Tibial nerve (tissue), 4 donors: Measurements from ENCODE around the gene DENND10. TPM values are rescaled to one million over a fixed set of nuclear protein-coding genes. Genes with fewer than 3 reads are reported as not detected.
A peak's percentile ranks its signal among the peaks of the same experiment; 100 is the strongest.

ENCODE experiments used
- DNase-seq, 2 donors: peaks; one replicate each; pipeline ENCODE4 v3.0.0-alpha.2; 2019; ENCODE audit warnings: low spot score in 2 of 2
- H3K27ac ChIP-seq, 4 donors: fragments of 200-600 bp; sonication (generic) in 3 of 4; one replicate each; pipeline ENCODE4 v1.5.1; 2017 to 2019; ENCODE audit warnings: mild to moderate bottlenecking in 1 of 4
- H3K27me3 ChIP-seq, 2 donors: fragments of 200-600 bp; sonication (generic) in 1 of 2; one replicate each; pipeline versions ENCODE4 v1.5.1 to v1.6.0; 2017 to 2019
- H3K36me3 ChIP-seq, 3 donors: fragments of 200-600 bp; sonication (generic); one replicate each; pipeline ENCODE4 v1.5.1; 2018 to 2019
- H3K4me1 ChIP-seq, 4 donors: fragments of 200-600 bp; sonication (generic) in 3 of 4; one replicate each; pipeline ENCODE4 v1.5.1; 2017 to 2019
- H3K4me3 ChIP-seq, 4 donors: fragments of 200-600 bp; sonication (generic) in 3 of 4; one replicate each; pipeline ENCODE4 v1.5.1; 2017 to 2019; ENCODE audit warnings: mild to moderate bottlenecking in 1 of 4, moderate library complexity in 1 of 4
- H3K9me3 ChIP-seq, 4 donors: fragments of 200-600 bp; sonication (generic) in 3 of 4; one replicate each; pipeline ENCODE4 v1.5.1; 2017 to 2019
- CTCF ChIP-seq, 5 experiments: fragments of 200-600 bp in 3 of 5; fragments of 450-650 bp in 2 of 5; sonication (generic) in 3 of 5; IDR thresholded peaks; one replicate each; pipeline ENCODE4 v1.5.1; 2016 to 2019; ENCODE audit warnings: antibody characterized with exemption in 5 of 5, mild to moderate bottlenecking in 3 of 5, moderate library complexity in 2 of 5
- EP300 ChIP-seq, 2 donors: sonication (generic); formaldehyde crosslinking; IDR thresholded peaks; one replicate each; pipeline ENCODE4 v1.6.1; 2017; ENCODE audit warnings: antibody characterized with exemption in 2 of 2, mild to moderate bottlenecking in 1 of 2
- POLR2A ChIP-seq, 2 donors: fragments of 450-650 bp; IDR thresholded peaks; one replicate each; pipeline ENCODE4 v1.6.1; 2017; ENCODE audit warnings: antibody characterized with exemption in 2 of 2, mild to moderate bottlenecking in 2 of 2, moderate library complexity in 2 of 2
- WGBS, 2 donors: methylation state at CpG; one replicate each; pipeline ENCODE4 v1.1.5; 2018; 5-methylcytosine and 5-hydroxymethylcytosine counted together
- total RNA-seq, 4 donors: library from RNA; depleted of rRNA; stranded (reverse); fragments of >200 nt; gene quantifications; one replicate each; pipeline ENCODE4 v1.1.0, GENCODE V29; 2016

The DENND10 gene
- total RNA-seq, 4 donors from 2014 or later: 23.3 to 51.0 (median 43.4) TPM

GRCh38 chr10:119079599-119080520, 24.1 kb upstream of the DENND10 start:
- Histone ChIP-seq H3K9me3 (no peaks in the 10 kb centered on the region), H3K27ac (peak overlapping the region; percentile 67 to 96 (median 92)), H3K27me3 (no peaks in the 10 kb centered on the region), H3K4me3 (peak overlapping the region; percentile 57 to 90 (median 68)), H3K36me3 (no peaks in the 10 kb centered on the region), H3K4me1 (peaks cover 0 to 43% (median 24%) of the 10 kb centered on the region in 4 donors)
- DNase-seq: peak; percentile 28 to 54
- WGBS, 2 donors: 0 to 1% methylated on average over 32 to 48 of the region's 48 CpGs
- no peak for TF ChIP-seq CTCF (IDR thresholded peaks at IDR 0.05)
- TF ChIP-seq EP300 (IDR thresholded peaks at IDR 0.05): peak in 1 of 2 donors; percentile 3

GRCh38 chr10:119080521-119081259, 23.2 kb upstream of the DENND10 start, which contains the start of gene EIF3A:
EIF3A (minus strand) TSS chr10:119080817; CDS start chr10:119080676, 141 bp downstream.
- TF ChIP-seq EP300 (IDR thresholded peaks at IDR 0.05) (peak; percentile 48 to 96), CTCF (IDR thresholded peaks at IDR 0.05) (peak in 1 of 5 experiments; percentile 34), POLR2A (IDR thresholded peaks at IDR 0.05) (peak; percentile 81 to 90)
- Histone ChIP-seq H3K4me1 (peaks cover 0 to 40% (median 24%) of the 10 kb centered on the region in 4 donors), H3K27me3 (no peaks in the 10 kb centered on the region), H3K36me3 (no peaks in the 10 kb centered on the region), H3K4me3 (peak within 1 kb of the TSS; percentile 57 to 90 (median 68)), H3K27ac (peak within 1 kb of the TSS; percentile 67 to 96 (median 92)), H3K9me3 (no peaks in the 10 kb centered on the region)
- 0 to 1% methylated on average over 35 to 44 of the region's 74 CpGs for WGBS, 2 donors
- DNase-seq: peak; percentile 80 to 88

- Histone ChIP-seq H3K36me3 (no peaks in the 10 kb centered on the region), H3K27ac (no peak overlapping the region), H3K9me3 (no peaks in the 10 kb centered on the region), H3K4me1 (peaks cover 0 to 3% (median 0%) of the 10 kb centered on the region in 4 donors), H3K4me3 (no peak overlapping the region), H3K27me3 (no peaks in the 10 kb centered on the region)
- no peak for TF ChIP-seq EP300 (IDR thresholded peaks at IDR 0.05)
- no peak for TF ChIP-seq POLR2A (IDR thresholded peaks at IDR 0.05)
- no peak for TF ChIP-seq CTCF (IDR thresholded peaks at IDR 0.05)
- DNase-seq: no peak
- WGBS, 2 donors: 82 to 84% methylated on average over 11 of the region's 11 CpGs
These were observed 19.0 kb upstream of the DENND10 start for GRCh38 chr10:119084896-119085295.

GRCh38 chr10:119087271-119087882, 16.5 kb upstream of the DENND10 start:
- Histone ChIP-seq H3K4me1 (no peaks in the 10 kb centered on the region), H3K36me3 (no peaks in the 10 kb centered on the region), H3K9me3 (no peaks in the 10 kb centered on the region), H3K4me3 (no peak overlapping the region), H3K27ac (no peak overlapping the region), H3K27me3 (no peaks in the 10 kb centered on the region)
- no peak for TF ChIP-seq POLR2A (IDR thresholded peaks at IDR 0.05)
- no peak for TF ChIP-seq EP300 (IDR thresholded peaks at IDR 0.05)
- TF ChIP-seq CTCF (IDR thresholded peaks at IDR 0.05): no peak
- 66 to 69% methylated on average over 4 of the region's 4 CpGs for WGBS, 2 donors
- no peak for DNase-seq
